Liver (tissue), 9 donors: ENCODE data around the gene TMEM170B. TPM values are rescaled to one million over a fixed set of nuclear protein-coding genes. Genes with fewer than 3 reads are reported as not detected.

Source experiments
- DNase-seq: peaks from one replicate; pipeline ENCODE4 v3.0.0-alpha.2; 2017; ENCODE audit warnings: low spot score
- H3K27ac ChIP-seq, 2 donors: one replicate each; pipeline ENCODE4 v1.7.0; 2013; ENCODE audit warnings: inconsistent platforms in 2 of 2, low read length in 2 of 2, control low read depth in 1 of 2, low read depth in 1 of 2, mild to moderate bottlenecking in 1 of 2
- H3K27me3 ChIP-seq, 4 donors: one replicate each; pipeline versions ENCODE4 v1.6.1 to v1.7.0; 2013; ENCODE audit warnings: low read length in 3 of 4, inconsistent platforms in 1 of 4, mild to moderate bottlenecking in 1 of 4, moderate library complexity in 1 of 4; ENCODE audit not compliant: control insufficient read depth in 4 of 4, insufficient read depth in 4 of 4
- H3K36me3 ChIP-seq, 4 donors: one replicate each; pipeline versions ENCODE4 v1.6.1 to v1.7.0; 2013; ENCODE audit warnings: low read length in 3 of 4, mild to moderate bottlenecking in 3 of 4, low read depth in 1 of 4, moderate library complexity in 1 of 4; ENCODE audit not compliant: control insufficient read depth in 4 of 4, insufficient read depth in 3 of 4
- H3K4me1 ChIP-seq, 4 donors: one replicate each; pipeline versions ENCODE4 v1.6.1 to v1.7.0; 2013; ENCODE audit warnings: low read length in 3 of 4, mild to moderate bottlenecking in 3 of 4, moderate library complexity in 1 of 4; ENCODE audit not compliant: control insufficient read depth in 4 of 4, insufficient read depth in 4 of 4
- H3K4me3 ChIP-seq, 3 donors: one replicate each; pipeline versions ENCODE4 v1.6.1 to v1.7.0; 2013; ENCODE audit warnings: low read length in 3 of 3, control low read depth in 1 of 3, low read depth in 1 of 3, mild to moderate bottlenecking in 1 of 3
- H3K9ac ChIP-seq, 2 donors: one replicate each; pipeline ENCODE4 v1.7.0; 2013; ENCODE audit warnings: low read length in 2 of 2, mild to moderate bottlenecking in 2 of 2, moderate library complexity in 2 of 2, control low read depth in 1 of 2, low read depth in 1 of 2
- H3K9me3 ChIP-seq, 4 donors: one replicate each; pipeline versions ENCODE4 v1.6.1 to v1.7.0; 2013; ENCODE audit warnings: low read length in 3 of 4; ENCODE audit not compliant: control insufficient read depth in 4 of 4
- CTCF ChIP-seq: fragments of 150-350 bp; IDR thresholded peaks from 2 replicates; pipeline ENCODE4 v1.5.1; 2017; ENCODE audit warnings: improper control_type of control experiment, low read depth, low read length; ENCODE audit not compliant: missing input control
- EGR1 ChIP-seq, 2 donors: IDR thresholded peaks; 2 replicates each; pipeline ENCODE4 v1.6.1; 2016 to 2018; ENCODE audit warnings: antibody characterized with exemption in 2 of 2, low read depth in 2 of 2
- FOXA1 ChIP-seq: IDR thresholded peaks from 2 replicates; pipeline ENCODE4 v1.6.1; 2016; ENCODE audit warnings: antibody characterized with exemption
- FOXA2 ChIP-seq: IDR thresholded peaks from 2 replicates; pipeline ENCODE4 v1.6.1; 2016; ENCODE audit warnings: antibody characterized with exemption
- GABPA ChIP-seq, 2 donors: IDR thresholded peaks in 1 of 2; conservative IDR thresholded peaks in 1 of 2; 2 replicates each; pipeline ENCODE4 v1.6.1; 2016; ENCODE audit warnings: antibody characterized with exemption in 2 of 2, mild to moderate bottlenecking in 1 of 2, moderate library complexity in 1 of 2
- HNF4A ChIP-seq, 2 donors: conservative IDR thresholded peaks; 2 replicates each; pipeline ENCODE4 v1.6.1; 2016; ENCODE audit warnings: antibody characterized with exemption in 2 of 2, mild to moderate bottlenecking in 2 of 2
- HNF4G ChIP-seq: IDR thresholded peaks from 2 replicates; pipeline ENCODE4 v1.6.1; 2016; ENCODE audit warnings: antibody characterized with exemption
- JUND ChIP-seq, 2 donors: IDR thresholded peaks; 2 replicates each; pipeline ENCODE4 v1.6.1; 2016; ENCODE audit warnings: antibody characterized with exemption in 2 of 2
- NR2F2 ChIP-seq: IDR thresholded peaks from 2 replicates; pipeline ENCODE4 v1.6.1; 2016; ENCODE audit warnings: antibody characterized with exemption
- RAD21 ChIP-seq, 2 donors: IDR thresholded peaks; 2 replicates each; pipeline ENCODE4 v1.6.1; 2016; ENCODE audit warnings: antibody characterized with exemption in 2 of 2, mild to moderate bottlenecking in 2 of 2
- REST ChIP-seq: IDR thresholded peaks from 2 replicates; pipeline ENCODE4 v1.6.1; 2016; ENCODE audit warnings: antibody characterized with exemption, mild to moderate bottlenecking
- RXRA ChIP-seq, 2 donors: IDR thresholded peaks; 2 replicates each; pipeline ENCODE4 v1.6.1; 2017 to 2018; ENCODE audit warnings: antibody characterized with exemption in 2 of 2, mild to moderate bottlenecking in 1 of 2
- SP1 ChIP-seq: IDR thresholded peaks from 2 replicates; pipeline ENCODE4 v1.6.1; 2018; ENCODE audit warnings: antibody characterized with exemption, mild to moderate bottlenecking
- TAF1 ChIP-seq: conservative IDR thresholded peaks from 2 replicates; pipeline ENCODE4 v1.6.1; 2016; ENCODE audit warnings: antibody characterized with exemption, mild to moderate bottlenecking
- YY1 ChIP-seq: IDR thresholded peaks from 2 replicates; pipeline ENCODE4 v1.6.1; 2016; ENCODE audit warnings: antibody characterized with exemption, mild to moderate bottlenecking
- ZBTB33 ChIP-seq: IDR thresholded peaks from 2 replicates; pipeline ENCODE4 v1.6.1; 2016; ENCODE audit warnings: antibody characterized with exemption
- WGBS: extraction: QIAGEN DNeasy Blood & Tissue Kit; methylation state at CpG from one replicate; pipeline ENCODE4 v1.1.7; 2013; 5-methylcytosine and 5-hydroxymethylcytosine counted together
- polyA plus RNA-seq, 2 donors: library from polyadenylated mRNA; stranded (reverse) in 1 of 2; unstranded in 1 of 2; fragments of 200-250 nt in 1 of 2; fragments of >200 nt in 1 of 2; fragmentation: Nextera tagmentation in 1 of 2; extraction: Ambion mirVana in 1 of 2; gene quantifications; one replicate each; pipeline versions ENCODE4 v1.2.1 to v1.2.3, GENCODE V29; 2013 to 2015
- total RNA-seq, 2 donors: library from RNA; depleted of rRNA; stranded (reverse); fragments of >200 nt; gene quantifications; one replicate each; pipeline ENCODE4 v1.2.3, GENCODE V29; 2014
- donor health status: healthy.
- donor health status: healthy.
- donor health status: healthy.
- donor health status: healthy.
- donor health status: healthy.

Gene TMEM170B
- total and polyA plus RNA-seq, 4 donors = 1.8 to 11.0 (median 6.1) TPM

- TF ChIP-seq TAF1 (no peak), REST (no peak), HNF4A (conservative IDR thresholded peaks at IDR 0.05) (no peak), FOXA1 (no peak), FOXA2 (no peak), ZBTB33 (no peak), CTCF (no peak), JUND (IDR thresholded peaks at IDR 0.05) (no peak), GABPA (IDR thresholded peaks at IDR 0.05 in 1 of 2, conservative IDR thresholded peaks at IDR 0.05 in 1 of 2) (no peak), YY1 (no peak)
- no peaks in the 10 kb centered on the region for H3K9me3 ChIP-seq
- no peak for DNase-seq
- H3K4me1 ChIP-seq = no peaks in the 10 kb centered on the region
- WGBS = 88% methylated on average over 9 of the region's 9 CpGs
- H3K27ac ChIP-seq = no peak overlapping the region
- no peaks in the 10 kb centered on the region for H3K36me3 ChIP-seq
- no peaks in the 10 kb centered on the region for H3K27me3 ChIP-seq
- no peak overlapping the region for H3K9ac ChIP-seq
- no peak overlapping the region for H3K4me3 ChIP-seq
Measured at GRCh38 chr6:11497107-11497506, 40.4 kb upstream of the TMEM170B start.

- no peak overlapping the region for H3K4me3 ChIP-seq
- H3K27me3 ChIP-seq = no peaks in the 10 kb centered on the region
- DNase-seq = no peak
- H3K4me1 ChIP-seq = no peaks in the 10 kb centered on the region
- H3K36me3 ChIP-seq = no peaks in the 10 kb centered on the region
- H3K9me3 ChIP-seq = no peaks in the 10 kb centered on the region
- no peak overlapping the region for H3K27ac ChIP-seq
- H3K9ac ChIP-seq = no peak overlapping the region
- WGBS = 100% methylated on average over 1 of the region's 1 CpG
- TF ChIP-seq GABPA (IDR thresholded peaks at IDR 0.05 in 1 of 2, conservative IDR thresholded peaks at IDR 0.05 in 1 of 2) (no peak), RXRA (IDR thresholded peaks at IDR 0.05) (no peak), TAF1 (no peak), ZBTB33 (no peak), EGR1 (IDR thresholded peaks at IDR 0.05; ENCODE audit: low read depth in 2 of 2) (no peak), YY1 (no peak), FOXA2 (no peak), REST (no peak), JUND (IDR thresholded peaks at IDR 0.05) (no peak), HNF4G (no peak), RAD21 (IDR thresholded peaks at IDR 0.05) (no peak), NR2F2 (no peak), HNF4A (conservative IDR thresholded peaks at IDR 0.05) (no peak), SP1 (no peak), CTCF (no peak)
Measured at GRCh38 chr6:11497881-11498280, 39.7 kb upstream of the TMEM170B start.
